ENCODE measurements around the gene SPATA24. TPM values are rescaled to one million over a fixed set of nuclear protein-coding genes. Genes with fewer than 3 reads are reported as not detected.

SPATA24 gene, protein sequence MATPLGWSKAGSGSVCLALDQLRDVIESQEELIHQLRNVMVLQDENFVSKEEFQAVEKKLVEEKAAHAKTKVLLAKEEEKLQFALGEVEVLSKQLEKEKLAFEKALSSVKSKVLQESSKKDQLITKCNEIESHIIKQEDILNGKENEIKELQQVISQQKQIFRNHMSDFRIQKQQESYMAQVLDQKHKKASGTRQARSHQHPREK
- 12.9 and 13.0 TPM in 2 replicates for total RNA-seq (2021)
- long read RNA-seq, partial matches to known transcripts: 3 of 5 reads
- long read RNA-seq, other reads (novel, unspliced or antisense): 1 of 5 reads

- no peaks in the 10 kb centered on the region for H3K9me3 ChIP-seq (ENCODE audit: control insufficient read depth, low read depth, low read length)
- peak within 1 kb of the TSS; percentile 98 for H3K18ac ChIP-seq (ENCODE audit: insufficient read length, low read depth, low read length)
- no peak for TF ChIP-seq CTCF (conservative IDR thresholded peaks at IDR 0.05)
- H3K4ac ChIP-seq (ENCODE audit: low read depth, low read length): no peak within 1 kb of the TSS
- H3K27ac ChIP-seq (ENCODE audit: insufficient read length, low read depth, low read length): peak within 1 kb of the TSS; percentile 79
- no peak within 1 kb of the TSS for H2BK15ac ChIP-seq (ENCODE audit: low read depth, low read length)
- no CpG with 5 or more reads among the region's 41 CpGs for WGBS (ENCODE audit: extremely low coverage, insufficient read length, low lambda C conversion rate)
- H3K27me3 ChIP-seq (ENCODE audit: insufficient read depth, low read length): no peaks in the 10 kb centered on the region
- H2BK5ac ChIP-seq (ENCODE audit: insufficient read length, low read length): no peak within 1 kb of the TSS
- H3K56ac ChIP-seq (ENCODE audit: insufficient read length, low read depth, low read length): no peak within 1 kb of the TSS
- peak within 1 kb of the TSS; percentile 98 for H3K14ac ChIP-seq (ENCODE audit: insufficient read depth, low read length)
- H3K79me2 ChIP-seq (ENCODE audit: insufficient read depth, low read length): no peaks in the 10 kb centered on the region
- H3K4me1 ChIP-seq (ENCODE audit: insufficient read depth, low read length): peaks cover 2% of the 10 kb centered on the region; the same call in 1 of the 2 replicates
- H3K79me1 ChIP-seq (ENCODE audit: insufficient read depth, low read depth, low read length, poor library complexity, severe bottlenecking): no peaks in the 10 kb centered on the region
- H2BK12ac ChIP-seq (ENCODE audit: insufficient read length, low read depth, low read length): no peak within 1 kb of the TSS
- H2BK20ac ChIP-seq (ENCODE audit: low read depth, low read length, poor library complexity, severe bottlenecking): no peak within 1 kb of the TSS
- H3K23ac ChIP-seq (ENCODE audit: insufficient read length, low read depth, low read length): no peak within 1 kb of the TSS
- peak within 1 kb of the TSS; percentile 77 for H3K9ac ChIP-seq (ENCODE audit: extremely low read depth, insufficient read length, low read length)
- H4K5ac ChIP-seq (ENCODE audit: insufficient read length, low read depth, low read length): no peak within 1 kb of the TSS
- H4K20me1 ChIP-seq (ENCODE audit: control insufficient read depth, insufficient read depth, insufficient read length): no peaks in the 10 kb centered on the region
- H3K23me2 ChIP-seq (ENCODE audit: insufficient read length, low read depth, low read length, poor library complexity, severe bottlenecking): no peaks in the 10 kb centered on the region
- peak within 1 kb of the TSS; percentile 74 for H3K4me2 ChIP-seq (ENCODE audit: insufficient read depth, insufficient read length, low read length)
- peak; percentile 98 for DNase-seq
- no peak within 1 kb of the TSS for H4K91ac ChIP-seq (ENCODE audit: insufficient read length, low read depth, low read length)
- H3T11ph ChIP-seq (ENCODE audit: low read length): no peak within 1 kb of the TSS
- peak within 1 kb of the TSS; percentile 51 for H2AFZ ChIP-seq (ENCODE audit: low read length)
- H3K27ac Mint-ChIP-seq: peak within 1 kb of the TSS; percentile 99 to 100 (median 100)
- peaks cover 4 to 20% (median 16%) of the 10 kb centered on the region in 3 experiments for H3K36me3 Mint-ChIP-seq (ENCODE audit: insufficient read depth in 1 of 3, low read depth in 3 of 3)
- no peak within 1 kb of the TSS for H4K8ac ChIP-seq (replicated peaks; ENCODE audit: insufficient read length, low read depth, low read length)
- H3K4me1 Mint-ChIP-seq: peaks cover 16 to 20% of the 10 kb centered on the region in 2 experiments
- no peak within 1 kb of the TSS for H2AK5ac ChIP-seq (ENCODE audit: insufficient read length, low read length)
- peaks cover 2% of the 10 kb centered on the region; the same call in 1 of the 2 replicates for H3K27me3 Mint-ChIP-seq (ENCODE audit: low read depth)
- H3K4me3 Mint-ChIP-seq: peak within 1 kb of the TSS; percentile 91 to 94
- H2BK120ac ChIP-seq (ENCODE audit: low read depth, low read length, poor library complexity, severe bottlenecking): no peak within 1 kb of the TSS
- H3K9me3 Mint-ChIP-seq: no peaks in the 10 kb centered on the region
These were observed at the start of gene SPATA24 for GRCh38 chr5:139403787-139404483. Gene SPATA24 (minus strand): TSS chr5:139404089. CDS start chr5:139404060, 29 bp downstream.
